A673 (cell line): ENCODE measurements around the gene CLSTN1. TPM values are rescaled to one million over a fixed set of nuclear protein-coding genes. Genes with fewer than 3 reads are reported as not detected.

Source experiments
- Bru-seq: library from RNA; stranded (reverse); fragments of 400-500 nt; gene quantifications from one replicate; lab custom pipeline; 2021; lab: Mats Ljungman, UMichigan
- BruChase-seq, 2 experiments: library from RNA; stranded (reverse); fragments of 400-500 nt; gene quantifications; one replicate each; lab custom pipeline; 2021; lab: Mats Ljungman, UMichigan
- BruUV-seq: library from RNA; stranded (reverse); fragments of 400-500 nt; replicated peaks from 2 replicates; lab custom pipeline; 2021; lab: Mats Ljungman, UMichigan
- CTCF ChIA-PET: fragments of 300-600 bp; sonication (Branson Sonifier 250); formaldehyde crosslinking; loops from one replicate; lab custom pipeline; 2022; ENCODE audit warnings: antibody characterized with exemption; lab: Charles Lee
- POLR2A ChIA-PET: fragments of 300-600 bp; sonication (Branson Sonifier 250); formaldehyde crosslinking; loops from one replicate; lab custom pipeline; 2022; ENCODE audit warnings: antibody characterized with exemption; ENCODE audit not compliant: low non-redundant PET; lab: Charles Lee
- DNase-seq: peaks from one replicate; pipeline ENCODE4 v3.0.0-alpha.2; 2015; ENCODE audit warnings: low spot score
- H3K27ac ChIP-seq: fragments of 200-600 bp; sonication (generic); 2 replicates; pipeline ENCODE4 v1.5.1; 2016; ENCODE audit warnings: mixed run types, low read depth, mild to moderate bottlenecking, mixed read lengths, antibody characterized with exemption, low read length; ENCODE audit not compliant: poor library complexity, severe bottlenecking
- H3K27me3 ChIP-seq: fragments of 200-600 bp; sonication (generic); replicated peaks from 2 replicates; pipeline ENCODE4 v1.6.1; 2017; ENCODE audit warnings: mixed run types, low read depth, mild to moderate bottlenecking, mixed read lengths, antibody characterized with exemption, low read length; ENCODE audit not compliant: insufficient read depth, poor library complexity
- H3K36me3 ChIP-seq: fragments of 200-600 bp; sonication (generic); 2 replicates; pipeline ENCODE4 v1.6.1; 2016; ENCODE audit warnings: mixed run types, mild to moderate bottlenecking, mixed read lengths, antibody characterized with exemption, low read length; ENCODE audit not compliant: insufficient read depth, poor library complexity, severe bottlenecking
- H3K4me1 ChIP-seq: fragments of 200-600 bp; sonication (generic); 2 replicates; pipeline ENCODE4 v1.6.1; 2017; ENCODE audit warnings: mixed run types, mild to moderate bottlenecking, mixed read lengths, antibody characterized with exemption, low read length; ENCODE audit not compliant: insufficient read depth, poor library complexity, severe bottlenecking
- H3K4me3 ChIP-seq: fragments of 200-600 bp; sonication (generic); 2 replicates; pipeline ENCODE4 v1.5.1; 2016; ENCODE audit warnings: low read depth, mixed run types, mild to moderate bottlenecking, mixed read lengths, low read length; ENCODE audit not compliant: poor library complexity, severe bottlenecking
- H3K9me3 ChIP-seq: fragments of 200-600 bp; sonication (generic); 2 replicates; pipeline ENCODE4 v1.6.1; 2016; ENCODE audit warnings: mixed run types, low read depth, mild to moderate bottlenecking, mixed read lengths, antibody characterized with exemption, low read length; ENCODE audit not compliant: poor library complexity, severe bottlenecking
- EZH2 ChIP-seq: fragments of 200-600 bp; sonication (generic); IDR thresholded peaks from 2 replicates; pipeline ENCODE4 v1.6.1; 2017; ENCODE audit warnings: borderline replicate concordance, low read depth, mild to moderate bottlenecking, mixed read lengths, antibody characterized with exemption, low read length; ENCODE audit not compliant: poor library complexity, severe bottlenecking
- intact Hi-C: fragments of 100-400 bp; cut with micrococcal nuclease; formaldehyde crosslinking; loops from one replicate; pipeline ENCODE4 v1.10.0; 2022; ENCODE audit not compliant: unreplicated experiment
- long read RNA-seq: library from polyadenylated mRNA; stranded (forward); transcript quantifications from one replicate; pipeline ENCODE4 v2.0.0, GENCODE V29; 2022
- total RNA-seq: library from RNA; stranded (reverse); gene quantifications from 2 replicates; pipeline ENCODE4 v1.2.3, GENCODE V29; 2021
- TF ChIP-seq, protein P1 (sequence below): fragments of 300-800, 200-600 bp; sonication (generic); conservative IDR thresholded peaks from 2 replicates; pipeline ENCODE4 v1.5.1; 2017; ENCODE audit warnings: low read depth, mild to moderate bottlenecking, antibody characterized with exemption, low read length, moderate library complexity, mixed read lengths

Gene CLSTN1
- 77.4 and 85.3 TPM in 2 replicates for total RNA-seq
- Bru-seq, nascent RNA: percentile 69 among the genes with signal in this experiment
- BruChase-seq, experiment 1, labeled RNA remaining after a 2-hour chase: percentile 67 among the genes with signal in this experiment
- percentile 81 among the genes with signal in this experiment for BruChase-seq, experiment 2, labeled RNA remaining after a 6-hour chase
- long read RNA-seq, full-length matches to known transcripts: 88 of 134 reads
- long read RNA-seq, partial matches to known transcripts: 28 of 134 reads
- long read RNA-seq, other reads (novel, unspliced or antisense): 18 of 134 reads

DNA sequence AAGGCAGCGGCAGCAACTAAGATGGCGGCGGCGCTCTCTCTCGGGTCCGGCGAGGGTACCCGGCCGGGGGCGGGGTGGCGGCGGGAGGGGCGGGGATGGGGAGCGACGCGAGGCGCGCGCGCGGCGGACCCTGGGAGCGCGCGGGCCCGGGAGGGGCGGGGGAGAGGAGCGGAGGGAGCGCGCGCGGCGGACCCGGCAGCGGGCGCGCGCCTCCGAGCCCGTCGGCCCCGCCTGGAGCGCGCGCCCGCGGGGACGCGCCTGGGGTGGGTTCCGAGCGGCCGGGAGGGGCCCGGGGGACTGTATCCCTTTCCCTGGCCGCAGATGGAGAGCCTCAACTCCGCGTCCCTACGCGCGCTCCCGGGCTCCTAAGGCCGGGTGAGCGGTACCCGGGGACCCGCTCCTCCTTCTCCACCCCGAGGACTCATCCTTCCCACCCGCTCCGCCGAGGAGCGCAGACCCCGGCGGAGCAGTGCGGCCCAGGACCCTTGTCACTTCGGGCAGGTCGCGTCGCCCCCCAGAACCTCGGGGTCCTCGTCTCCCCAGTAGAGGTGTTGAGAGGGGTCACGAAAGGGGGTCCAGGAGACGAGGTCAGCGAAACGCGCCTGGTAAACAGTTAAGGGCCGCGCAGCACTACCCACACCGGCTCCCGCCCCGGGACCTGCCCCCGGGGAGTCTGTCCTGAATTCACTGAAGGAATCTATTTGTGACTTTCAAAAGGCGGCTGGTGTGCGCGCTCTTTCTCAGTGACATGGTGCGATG, at the start of gene CLSTN1:
CLSTN1 (minus strand) TSS at position 23 of the 759 bp plus-strand sequence. CDS start 232 bp downstream, outside the sequence.
- peak; percentile 95 for DNase-seq
- intact Hi-C loops: no loop called here
- Histone ChIP-seq H3K36me3 (no peaks in the 10 kb centered on the region), H3K27me3 (no peaks in the 10 kb centered on the region), H3K4me3 (peak within 1 kb of the TSS; percentile 94), H3K27ac (peak within 1 kb of the TSS; percentile 60), H3K4me1 (peaks cover 32% of the 10 kb centered on the region), H3K9me3 (no peaks in the 10 kb centered on the region)
- CTCF ChIA-PET: no interaction called here
- TF ChIP-seq EZH2: no peak
- TF ChIP-seq, protein P1, sequence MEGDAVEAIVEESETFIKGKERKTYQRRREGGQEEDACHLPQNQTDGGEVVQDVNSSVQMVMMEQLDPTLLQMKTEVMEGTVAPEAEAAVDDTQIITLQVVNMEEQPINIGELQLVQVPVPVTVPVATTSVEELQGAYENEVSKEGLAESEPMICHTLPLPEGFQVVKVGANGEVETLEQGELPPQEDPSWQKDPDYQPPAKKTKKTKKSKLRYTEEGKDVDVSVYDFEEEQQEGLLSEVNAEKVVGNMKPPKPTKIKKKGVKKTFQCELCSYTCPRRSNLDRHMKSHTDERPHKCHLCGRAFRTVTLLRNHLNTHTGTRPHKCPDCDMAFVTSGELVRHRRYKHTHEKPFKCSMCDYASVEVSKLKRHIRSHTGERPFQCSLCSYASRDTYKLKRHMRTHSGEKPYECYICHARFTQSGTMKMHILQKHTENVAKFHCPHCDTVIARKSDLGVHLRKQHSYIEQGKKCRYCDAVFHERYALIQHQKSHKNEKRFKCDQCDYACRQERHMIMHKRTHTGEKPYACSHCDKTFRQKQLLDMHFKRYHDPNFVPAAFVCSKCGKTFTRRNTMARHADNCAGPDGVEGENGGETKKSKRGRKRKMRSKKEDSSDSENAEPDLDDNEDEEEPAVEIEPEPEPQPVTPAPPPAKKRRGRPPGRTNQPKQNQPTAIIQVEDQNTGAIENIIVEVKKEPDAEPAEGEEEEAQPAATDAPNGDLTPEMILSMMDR: no peak
- no TSS peak for BruUV-seq
- POLR2A ChIA-PET: no interaction called here

DNA sequence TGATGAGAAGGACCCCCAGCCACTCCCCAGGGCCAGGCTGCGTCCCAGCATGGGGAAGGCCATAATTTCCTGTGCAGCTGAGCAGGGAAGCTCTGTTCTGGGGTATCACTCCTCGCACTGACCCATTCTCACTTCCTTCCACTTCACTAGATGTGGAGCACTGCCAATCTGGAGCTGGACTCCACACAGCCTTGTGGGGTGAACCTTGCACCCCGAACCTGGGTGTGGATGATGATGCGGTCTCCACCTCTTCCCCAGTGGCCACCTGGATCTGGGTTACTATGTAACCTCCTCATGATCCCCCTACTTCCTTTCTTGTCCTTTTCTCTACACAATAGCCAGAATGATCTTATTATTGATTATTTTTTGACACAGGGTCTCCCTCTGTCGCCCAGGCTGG, 49.6 kb upstream of the CLSTN1 start:
- Histone ChIP-seq H3K4me1 (peaks cover 10% of the 10 kb centered on the region), H3K9me3 (no peaks in the 10 kb centered on the region), H3K4me3 (no peak overlapping the region), H3K27ac (no peak overlapping the region), H3K36me3 (no peaks in the 10 kb centered on the region), H3K27me3 (no peaks in the 10 kb centered on the region)
- no TSS peak for BruUV-seq
- TF ChIP-seq, protein P1: no peak
- TF ChIP-seq EZH2: no peak
- ChIA-PET POLR2A (interaction anchor here (0.5 kb wide), 1 partner anchor 205 kb away, joined by 6 read pairs; no protein-coding TSS in a partner anchor), CTCF (interaction anchor here (0.6 kb wide), 1 partner anchor 11 kb away, joined by 3 read pairs; no protein-coding TSS in a partner anchor)
- DNase-seq: no peak
- intact Hi-C loops: no loop called here

DNA sequence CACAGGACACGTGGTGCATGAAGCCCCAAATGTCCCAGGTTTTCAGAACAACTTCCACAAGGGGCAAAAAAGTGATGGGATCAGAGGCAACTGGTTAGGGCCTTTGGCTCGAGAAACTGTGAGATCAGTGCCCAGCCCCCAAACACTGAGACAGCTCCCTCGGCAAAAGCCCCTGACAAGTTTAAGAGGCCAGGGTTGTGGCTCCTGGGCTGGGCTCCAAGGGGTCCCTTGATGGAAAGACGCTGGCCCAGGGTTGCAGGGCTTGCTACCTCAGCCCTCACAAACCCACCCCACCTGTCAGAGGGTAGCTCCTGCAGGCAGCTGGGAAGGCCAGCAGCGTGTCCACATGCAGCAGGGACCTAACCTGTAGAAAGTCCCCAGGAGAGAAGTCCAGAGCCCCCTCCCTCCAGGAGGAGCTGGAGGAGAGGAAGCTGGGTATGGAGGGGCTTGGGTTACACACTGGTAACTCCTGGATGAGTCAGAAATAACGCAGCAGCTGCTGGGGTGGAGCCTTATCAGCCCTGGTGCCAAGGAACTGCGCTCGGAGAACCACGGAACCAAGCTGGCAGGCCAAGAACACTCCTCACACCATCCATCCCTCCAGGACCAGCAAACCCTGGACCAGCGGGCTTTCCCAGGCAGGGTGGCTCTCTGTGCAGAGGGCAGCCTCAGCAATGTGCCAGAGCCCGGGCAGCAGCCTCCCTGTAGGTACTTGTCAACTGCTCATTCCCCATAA, 48.8 kb upstream of the CLSTN1 start:
- no peak for TF ChIP-seq EZH2
- TF ChIP-seq, protein P1: no peak
- H3K4me3 ChIP-seq: no peak overlapping the region
- peaks cover 10% of the 10 kb centered on the region for H3K4me1 ChIP-seq
- DNase-seq: no peak
- ChIA-PET POLR2A (interaction anchor here (0.5 kb wide), 1 partner anchor 205 kb away, joined by 6 read pairs; no protein-coding TSS in a partner anchor), CTCF (interaction anchor here (0.6 kb wide), 2 partner anchors 10 to 207 kb away, joined by 3 to 5 read pairs; no protein-coding TSS in a partner anchor)
- H3K27me3 ChIP-seq: no peaks in the 10 kb centered on the region
- H3K9me3 ChIP-seq: no peaks in the 10 kb centered on the region
- intact Hi-C loops: no loop called here
- H3K36me3 ChIP-seq: no peaks in the 10 kb centered on the region
- no TSS peak for BruUV-seq
- no peak overlapping the region for H3K27ac ChIP-seq
